GM12878 (cell line): ENCODE measurements around the gene RGS11. TPM values are rescaled to one million over a fixed set of nuclear protein-coding genes. Genes with fewer than 3 reads are reported as not detected.
A peak's percentile ranks its signal among the peaks of the same experiment; 100 is the strongest.

Experiments
- LARP7 ChIP-seq: fragments of 450-650 bp; IDR thresholded peaks from 2 replicates; pipeline ENCODE4 v1.6.1; 2017; ENCODE audit warnings: mild to moderate bottlenecking
- MEF2A ChIP-seq: IDR thresholded peaks from 2 replicates; pipeline ENCODE4 v1.6.1; 2011; ENCODE audit warnings: low read depth, mild to moderate bottlenecking, low read length, moderate library complexity; ENCODE audit not compliant: insufficient read depth
- MEF2B ChIP-seq: fragments of 450-650 bp; IDR thresholded peaks from 2 replicates; pipeline ENCODE4 v1.6.1; 2018; ENCODE audit warnings: mild to moderate bottlenecking, moderate library complexity; ENCODE audit not compliant: partially characterized antibody, poor library complexity, severe bottlenecking
- MYC ChIP-seq: IDR thresholded peaks from 2 replicates; pipeline ENCODE4 v1.6.1; 2011; ENCODE audit warnings: mild to moderate bottlenecking, low read length, moderate library complexity, inconsistent platforms; ENCODE audit not compliant: insufficient read depth, insufficient replicate concordance, insufficient read length, severe bottlenecking
- NBN ChIP-seq: fragments of 450-650 bp; IDR thresholded peaks from 2 replicates; pipeline ENCODE4 v1.6.1; 2016
- PML ChIP-seq: IDR thresholded peaks from 2 replicates; pipeline ENCODE4 v1.6.1; 2012; ENCODE audit warnings: low read length, inconsistent platforms
- POLR2A ChIP-seq: IDR thresholded peaks from 2 replicates; pipeline ENCODE4 v1.6.1; 2011; ENCODE audit warnings: low read depth, mild to moderate bottlenecking, low read length
- SP1 ChIP-seq: IDR thresholded peaks from one replicate; pipeline ENCODE4 v1.6.1; 2011; ENCODE audit warnings: low read depth, low read length
- TAF1 ChIP-seq: IDR thresholded peaks from 2 replicates; pipeline ENCODE4 v1.6.1; 2011; ENCODE audit warnings: mild to moderate bottlenecking, low read depth, low read length, borderline replicate concordance
- TARDBP ChIP-seq: IDR thresholded peaks from 2 replicates; pipeline ENCODE4 v1.6.1; 2016; ENCODE audit warnings: borderline replicate concordance
- ZSCAN29 ChIP-seq: fragments of 450-650 bp; IDR thresholded peaks from 2 replicates; pipeline ENCODE4 v1.6.1; 2017; ENCODE audit warnings: mild to moderate bottlenecking, moderate library complexity
- polyA plus RNA-seq, 11 experiments: library from polyadenylated mRNA; depleted of rRNA in 4 of 11; unstranded in 6 of 11; stranded (reverse) in 5 of 11; fragments of >200 nt; fragmentation: Nextera tagmentation in 4 of 11; fragmentation: Illumina TruSeq in 1 of 11; extraction: Ambion mirVana in 4 of 11; extraction: Trizol in 1 of 11; gene quantifications; 1 replicate in 1 of 11; 2 replicates in 10 of 11; pipeline versions ENCODE4 v1.2.1 to v1.2.3, GENCODE V29; 2011 to 2016; ENCODE audit warnings: inconsistent platforms in 2 of 11, missing spikeins in 2 of 11, low read depth in 1 of 11
- total RNA-seq, 4 experiments: library from RNA; depleted of rRNA in 3 of 4; stranded (reverse); fragments of >200 nt in 3 of 4; fragmentation: Illumina TruSeq in 1 of 4; extraction: Trizol in 1 of 4; gene quantifications; 2 replicates each; pipeline versions ENCODE4 v1.2.1 to v1.2.3, GENCODE V29; 2013 to 2021
- TF ChIP-seq, protein P1 (sequence below): fragments of 450-650 bp; IDR thresholded peaks from 2 replicates; pipeline ENCODE4 v1.6.1; 2016; ENCODE audit warnings: mild to moderate bottlenecking, moderate library complexity, borderline replicate concordance
- TF ChIP-seq, protein P2 (sequence below): IDR thresholded peaks from 2 replicates; pipeline ENCODE4 v1.6.1; 2011; ENCODE audit warnings: borderline replicate concordance, low read depth, mild to moderate bottlenecking, moderate library complexity, mixed read lengths, low read length; ENCODE audit not compliant: insufficient read depth; ENCODE audit errors: extremely low read length
- TF ChIP-seq, protein P3 (sequence below): fragments of 150-350 bp; IDR thresholded peaks from 2 replicates; pipeline ENCODE4 v1.6.1; 2014; ENCODE audit warnings: mild to moderate bottlenecking, low read depth, low read length
- TF ChIP-seq, protein P4 (sequence below): fragments of 450-650 bp; IDR thresholded peaks from 2 replicates; pipeline ENCODE4 v1.6.1; 2017; ENCODE audit warnings: mild to moderate bottlenecking, moderate library complexity
- TF ChIP-seq, protein P5 (sequence below): IDR thresholded peaks from 2 replicates; pipeline ENCODE4 v1.6.1; 2011; ENCODE audit warnings: borderline replicate concordance, low read depth, mild to moderate bottlenecking, moderate library complexity, low read length; ENCODE audit not compliant: insufficient read depth, poor library complexity, severe bottlenecking

The RGS11 gene
- total and polyA plus RNA-seq, 10 of the 15 experiments (the other 5 are each of a cell fraction or from before 2014, with no cell fraction given), result 0.04 TPM; not detected in 9

DNA sequence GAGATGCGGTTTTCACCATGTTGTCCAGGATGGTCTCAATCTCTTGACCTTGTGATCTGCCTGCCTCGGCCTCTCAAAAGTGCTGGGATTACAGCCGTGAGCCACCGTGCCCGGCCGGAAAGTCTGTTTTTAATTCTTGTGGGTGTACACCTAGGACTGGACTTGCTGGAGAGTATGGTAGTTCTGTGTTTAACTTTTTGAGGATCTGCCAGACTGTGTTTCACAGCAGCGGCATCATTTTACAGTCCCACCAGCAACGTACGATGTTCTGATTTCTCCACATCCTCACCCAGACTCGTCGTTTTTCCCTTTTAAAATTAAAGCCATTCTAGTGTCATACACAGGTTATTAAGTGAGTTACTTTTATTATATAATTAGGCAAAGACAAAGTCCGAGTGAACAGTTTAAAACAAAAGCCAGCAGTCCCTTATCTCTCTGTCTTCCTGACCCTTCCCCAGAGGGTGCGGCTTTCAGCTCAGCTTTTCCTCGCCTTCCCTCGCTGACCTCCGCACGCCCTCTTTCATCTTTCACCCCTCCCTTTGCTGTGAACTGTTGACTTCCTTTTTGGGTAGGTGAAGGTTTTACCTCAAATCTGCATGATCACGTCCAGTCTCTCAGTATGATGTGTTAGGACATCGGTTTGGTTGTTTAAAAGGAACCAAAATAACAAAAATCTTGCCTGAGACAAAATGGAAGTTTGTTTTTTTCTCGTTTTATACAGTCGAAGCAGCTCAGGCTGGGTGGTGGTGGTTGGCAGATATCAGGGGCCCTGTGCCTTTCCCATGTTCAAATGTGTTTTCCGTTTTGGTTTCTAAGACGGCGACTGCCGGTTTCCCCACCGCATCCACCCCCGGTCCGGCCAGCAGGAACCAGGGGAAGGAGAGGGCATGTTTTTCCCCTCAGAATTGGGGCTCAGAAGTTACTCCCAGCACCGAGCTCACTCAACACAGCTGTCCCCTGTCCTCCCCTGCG is 23.1 kb downstream of the RGS11 start (continued):
- TF ChIP-seq MEF2A (no peak), PML (no peak), POLR2A (no peak), TAF1 (no peak), TARDBP (no peak), LARP7 (no peak), SP1 (no peak), ZSCAN29 (no peak), MYC (no peak), MEF2B (peak; percentile 30), NBN (peak; percentile 62; the same call in 1 of the 2 replicates)
- TF ChIP-seq, protein P1, sequence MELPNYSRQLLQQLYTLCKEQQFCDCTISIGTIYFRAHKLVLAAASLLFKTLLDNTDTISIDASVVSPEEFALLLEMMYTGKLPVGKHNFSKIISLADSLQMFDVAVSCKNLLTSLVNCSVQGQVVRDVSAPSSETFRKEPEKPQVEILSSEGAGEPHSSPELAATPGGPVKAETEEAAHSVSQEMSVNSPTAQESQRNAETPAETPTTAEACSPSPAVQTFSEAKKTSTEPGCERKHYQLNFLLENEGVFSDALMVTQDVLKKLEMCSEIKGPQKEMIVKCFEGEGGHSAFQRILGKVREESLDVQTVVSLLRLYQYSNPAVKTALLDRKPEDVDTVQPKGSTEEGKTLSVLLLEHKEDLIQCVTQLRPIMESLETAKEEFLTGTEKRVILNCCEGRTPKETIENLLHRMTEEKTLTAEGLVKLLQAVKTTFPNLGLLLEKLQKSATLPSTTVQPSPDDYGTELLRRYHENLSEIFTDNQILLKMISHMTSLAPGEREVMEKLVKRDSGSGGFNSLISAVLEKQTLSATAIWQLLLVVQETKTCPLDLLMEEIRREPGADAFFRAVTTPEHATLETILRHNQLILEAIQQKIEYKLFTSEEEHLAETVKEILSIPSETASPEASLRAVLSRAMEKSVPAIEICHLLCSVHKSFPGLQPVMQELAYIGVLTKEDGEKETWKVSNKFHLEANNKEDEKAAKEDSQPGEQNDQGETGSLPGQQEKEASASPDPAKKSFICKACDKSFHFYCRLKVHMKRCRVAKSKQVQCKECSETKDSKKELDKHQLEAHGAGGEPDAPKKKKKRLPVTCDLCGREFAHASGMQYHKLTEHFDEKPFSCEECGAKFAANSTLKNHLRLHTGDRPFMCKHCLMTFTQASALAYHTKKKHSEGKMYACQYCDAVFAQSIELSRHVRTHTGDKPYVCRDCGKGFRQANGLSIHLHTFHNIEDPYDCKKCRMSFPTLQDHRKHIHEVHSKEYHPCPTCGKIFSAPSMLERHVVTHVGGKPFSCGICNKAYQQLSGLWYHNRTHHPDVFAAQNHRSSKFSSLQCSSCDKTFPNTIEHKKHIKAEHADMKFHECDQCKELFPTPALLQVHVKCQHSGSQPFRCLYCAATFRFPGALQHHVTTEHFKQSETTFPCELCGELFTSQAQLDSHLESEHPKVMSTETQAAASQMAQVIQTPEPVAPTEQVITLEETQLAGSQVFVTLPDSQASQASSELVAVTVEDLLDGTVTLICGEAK, result no peak
- TF ChIP-seq, protein P2, sequence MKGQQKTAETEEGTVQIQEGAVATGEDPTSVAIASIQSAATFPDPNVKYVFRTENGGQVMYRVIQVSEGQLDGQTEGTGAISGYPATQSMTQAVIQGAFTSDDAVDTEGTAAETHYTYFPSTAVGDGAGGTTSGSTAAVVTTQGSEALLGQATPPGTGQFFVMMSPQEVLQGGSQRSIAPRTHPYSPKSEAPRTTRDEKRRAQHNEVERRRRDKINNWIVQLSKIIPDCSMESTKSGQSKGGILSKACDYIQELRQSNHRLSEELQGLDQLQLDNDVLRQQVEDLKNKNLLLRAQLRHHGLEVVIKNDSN, result no peak
- TF ChIP-seq, protein P3, sequence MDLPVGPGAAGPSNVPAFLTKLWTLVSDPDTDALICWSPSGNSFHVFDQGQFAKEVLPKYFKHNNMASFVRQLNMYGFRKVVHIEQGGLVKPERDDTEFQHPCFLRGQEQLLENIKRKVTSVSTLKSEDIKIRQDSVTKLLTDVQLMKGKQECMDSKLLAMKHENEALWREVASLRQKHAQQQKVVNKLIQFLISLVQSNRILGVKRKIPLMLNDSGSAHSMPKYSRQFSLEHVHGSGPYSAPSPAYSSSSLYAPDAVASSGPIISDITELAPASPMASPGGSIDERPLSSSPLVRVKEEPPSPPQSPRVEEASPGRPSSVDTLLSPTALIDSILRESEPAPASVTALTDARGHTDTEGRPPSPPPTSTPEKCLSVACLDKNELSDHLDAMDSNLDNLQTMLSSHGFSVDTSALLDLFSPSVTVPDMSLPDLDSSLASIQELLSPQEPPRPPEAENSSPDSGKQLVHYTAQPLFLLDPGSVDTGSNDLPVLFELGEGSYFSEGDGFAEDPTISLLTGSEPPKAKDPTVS, result no peak
- TF ChIP-seq, protein P4, sequence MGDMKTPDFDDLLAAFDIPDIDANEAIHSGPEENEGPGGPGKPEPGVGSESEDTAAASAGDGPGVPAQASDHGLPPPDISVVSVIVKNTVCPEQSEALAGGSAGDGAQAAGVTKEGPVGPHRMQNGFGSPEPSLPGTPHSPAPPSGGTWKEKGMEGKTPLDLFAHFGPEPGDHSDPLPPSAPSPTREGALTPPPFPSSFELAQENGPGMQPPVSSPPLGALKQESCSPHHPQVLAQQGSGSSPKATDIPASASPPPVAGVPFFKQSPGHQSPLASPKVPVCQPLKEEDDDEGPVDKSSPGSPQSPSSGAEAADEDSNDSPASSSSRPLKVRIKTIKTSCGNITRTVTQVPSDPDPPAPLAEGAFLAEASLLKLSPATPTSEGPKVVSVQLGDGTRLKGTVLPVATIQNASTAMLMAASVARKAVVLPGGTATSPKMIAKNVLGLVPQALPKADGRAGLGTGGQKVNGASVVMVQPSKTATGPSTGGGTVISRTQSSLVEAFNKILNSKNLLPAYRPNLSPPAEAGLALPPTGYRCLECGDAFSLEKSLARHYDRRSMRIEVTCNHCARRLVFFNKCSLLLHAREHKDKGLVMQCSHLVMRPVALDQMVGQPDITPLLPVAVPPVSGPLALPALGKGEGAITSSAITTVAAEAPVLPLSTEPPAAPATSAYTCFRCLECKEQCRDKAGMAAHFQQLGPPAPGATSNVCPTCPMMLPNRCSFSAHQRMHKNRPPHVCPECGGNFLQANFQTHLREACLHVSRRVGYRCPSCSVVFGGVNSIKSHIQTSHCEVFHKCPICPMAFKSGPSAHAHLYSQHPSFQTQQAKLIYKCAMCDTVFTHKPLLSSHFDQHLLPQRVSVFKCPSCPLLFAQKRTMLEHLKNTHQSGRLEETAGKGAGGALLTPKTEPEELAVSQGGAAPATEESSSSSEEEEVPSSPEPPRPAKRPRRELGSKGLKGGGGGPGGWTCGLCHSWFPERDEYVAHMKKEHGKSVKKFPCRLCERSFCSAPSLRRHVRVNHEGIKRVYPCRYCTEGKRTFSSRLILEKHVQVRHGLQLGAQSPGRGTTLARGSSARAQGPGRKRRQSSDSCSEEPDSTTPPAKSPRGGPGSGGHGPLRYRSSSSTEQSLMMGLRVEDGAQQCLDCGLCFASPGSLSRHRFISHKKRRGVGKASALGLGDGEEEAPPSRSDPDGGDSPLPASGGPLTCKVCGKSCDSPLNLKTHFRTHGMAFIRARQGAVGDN, result 0 out of 2 replicates have a peak, but pooled peaks have one; percentile 21
- TF ChIP-seq, protein P5, sequence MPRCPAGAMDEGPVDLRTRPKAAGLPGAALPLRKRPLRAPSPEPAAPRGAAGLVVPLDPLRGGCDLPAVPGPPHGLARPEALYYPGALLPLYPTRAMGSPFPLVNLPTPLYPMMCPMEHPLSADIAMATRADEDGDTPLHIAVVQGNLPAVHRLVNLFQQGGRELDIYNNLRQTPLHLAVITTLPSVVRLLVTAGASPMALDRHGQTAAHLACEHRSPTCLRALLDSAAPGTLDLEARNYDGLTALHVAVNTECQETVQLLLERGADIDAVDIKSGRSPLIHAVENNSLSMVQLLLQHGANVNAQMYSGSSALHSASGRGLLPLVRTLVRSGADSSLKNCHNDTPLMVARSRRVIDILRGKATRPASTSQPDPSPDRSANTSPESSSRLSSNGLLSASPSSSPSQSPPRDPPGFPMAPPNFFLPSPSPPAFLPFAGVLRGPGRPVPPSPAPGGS, result no peak
